SH-SY5Y (cell line): ENCODE results near the gene PNMA8B.

Source experiments
- GATA2 ChIP-seq: IDR thresholded peaks from 2 replicates; pipeline ENCODE4 v1.6.1; 2011; ENCODE audit warnings: mild to moderate bottlenecking, low read depth, low read length
- GATA3 ChIP-seq: IDR thresholded peaks from 2 replicates; pipeline ENCODE4 v1.6.1; 2011; ENCODE audit warnings: low read depth, mild to moderate bottlenecking, low read length, moderate library complexity

DNA sequence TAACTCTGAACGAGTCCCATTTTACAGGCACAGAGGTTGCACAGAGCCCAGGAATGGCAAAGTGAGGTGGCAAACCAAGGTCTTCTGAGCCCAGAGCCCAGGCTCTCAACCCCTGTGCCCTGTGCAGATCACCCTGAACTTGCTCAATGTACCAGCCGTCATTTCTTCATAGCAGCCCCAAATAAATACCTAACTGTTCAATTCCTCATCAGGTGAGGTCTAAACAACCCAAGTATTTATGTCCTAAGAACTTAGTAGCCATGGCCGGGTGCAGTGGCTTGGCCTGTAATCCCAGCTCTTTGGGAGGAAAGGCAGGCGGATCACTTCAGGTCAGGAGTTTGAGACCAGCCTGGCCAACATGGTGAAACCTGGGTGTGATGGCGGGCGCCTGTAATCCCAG is 21.8 kb upstream of the PNMA8B start:
- TF ChIP-seq GATA2 = no peak
- no peak for TF ChIP-seq GATA3
